ENCODE data around the gene CFLAR.
"Not testable (repeated sequence)": the region's sequence is repeated elsewhere in the genome, so short reads cannot be mapped to it uniquely, and the experiment has no call there.

The CFLAR gene

GRCh38 chr2:201182650-201183364, 66.8 kb downstream of the CFLAR start, which contains the start of gene CASP10:
Gene CASP10, plus strand, starts transcription at chr2:201183141. Its CDS starts 2,637 bp downstream, at chr2:201185778.
- DNase-seq (ENCODE audit: low spot score): peak; percentile 67

DNA sequence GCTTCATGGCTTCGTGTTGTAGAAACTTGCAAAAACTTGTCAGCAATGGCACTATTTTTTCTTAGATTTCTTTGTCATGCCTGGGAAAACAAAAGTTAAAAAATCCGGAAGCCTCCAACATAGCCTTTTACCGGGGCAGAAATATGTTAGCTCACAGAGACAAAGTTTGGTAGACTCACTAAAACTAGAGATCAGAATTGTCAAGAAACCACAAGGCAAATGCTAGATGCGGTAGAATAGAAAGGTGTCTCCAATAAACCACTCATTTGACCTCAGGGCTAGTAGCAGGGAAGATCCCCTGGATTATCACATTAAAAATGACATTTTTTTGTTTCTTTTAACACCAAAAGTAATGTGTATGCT, 67.4 kb downstream of the CFLAR start:
- DNase-seq (ENCODE audit: low spot score): no peak

- not testable (repeated sequence) for DNase-seq (ENCODE audit: low spot score)
Measured at GRCh38 chr2:201183835-201184234, 67.9 kb downstream of the CFLAR start.

GRCh38 chr2:201184248-201184647, 68.3 kb downstream of the CFLAR start:
- DNase-seq (ENCODE audit: low spot score): not testable (repeated sequence)

DNA sequence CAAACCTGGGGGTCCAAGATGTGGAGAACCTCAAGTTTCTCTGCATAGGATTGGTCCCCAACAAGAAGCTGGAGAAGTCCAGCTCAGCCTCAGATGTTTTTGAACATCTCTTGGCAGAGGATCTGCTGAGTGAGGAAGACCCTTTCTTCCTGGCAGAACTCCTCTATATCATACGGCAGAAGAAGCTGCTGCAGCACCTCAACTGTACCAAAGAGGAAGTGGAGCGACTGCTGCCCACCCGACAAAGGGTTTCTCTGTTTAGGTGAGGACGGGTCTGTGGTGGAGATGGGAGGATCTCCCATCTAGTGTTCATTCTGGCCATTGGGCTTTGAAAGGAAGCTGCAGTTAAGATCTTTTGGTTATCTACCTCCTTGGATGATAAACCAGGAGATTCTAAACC, 69.9 kb downstream of the CFLAR start:
- no peak for DNase-seq (ENCODE audit: low spot score)

GRCh38 chr2:201186982-201187381, 71.0 kb downstream of the CFLAR start:
- no peak for DNase-seq (ENCODE audit: low spot score)

DNA sequence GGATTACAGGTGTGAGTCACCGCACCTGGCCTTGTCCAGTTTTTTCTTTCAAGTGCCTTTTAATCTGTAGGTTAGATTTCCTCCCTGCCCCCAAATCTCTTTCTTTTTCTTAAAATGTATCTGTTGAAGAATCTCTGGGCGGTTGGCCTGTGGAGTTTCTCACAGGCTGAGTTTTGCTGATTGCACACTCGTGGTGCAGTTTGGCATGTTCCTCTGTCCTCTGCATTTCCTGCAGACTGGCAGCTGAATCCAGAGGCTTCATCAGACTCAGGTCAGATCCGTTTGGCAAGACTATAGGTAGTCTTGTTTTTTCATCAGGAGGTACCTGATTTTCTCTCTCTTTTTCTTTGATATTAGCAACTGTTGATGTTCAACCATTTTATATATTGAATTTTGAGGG, 72.5 kb downstream of the CFLAR start:
- no peak for DNase-seq (ENCODE audit: low spot score)

DNA sequence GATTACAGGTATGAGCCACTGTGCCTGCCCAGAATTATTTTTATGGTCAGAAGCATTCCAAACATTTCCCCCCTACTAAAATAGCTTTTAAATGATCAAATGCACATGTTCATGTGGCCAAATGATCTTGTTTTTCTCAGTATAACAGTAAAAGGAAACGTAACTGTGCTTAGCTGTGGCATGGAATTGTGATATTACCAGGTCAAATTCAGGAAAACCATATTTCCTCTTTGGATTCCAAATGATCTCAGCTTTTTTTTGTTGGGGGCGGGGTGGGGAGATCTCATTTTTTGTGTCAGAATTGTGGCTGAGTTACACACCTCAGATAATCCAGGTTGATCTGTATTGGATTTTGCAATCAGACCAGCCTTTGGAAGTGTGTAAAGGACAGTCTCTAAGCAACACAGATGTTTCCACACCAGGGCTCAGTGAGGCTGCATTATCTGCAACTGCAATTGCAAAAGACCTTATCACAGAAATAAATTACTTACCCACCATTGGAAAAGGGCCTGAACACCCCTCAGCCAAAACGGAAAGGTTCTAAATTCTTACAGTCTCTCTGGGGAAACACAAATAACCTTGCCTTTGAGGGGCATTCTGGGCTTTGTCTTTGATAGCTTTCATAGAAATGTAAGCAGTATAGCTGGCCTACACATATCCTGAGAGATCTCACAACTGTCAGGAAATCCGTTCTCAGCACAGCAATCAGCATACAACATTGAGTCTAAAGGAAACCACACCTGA, 75.3 kb downstream of the CFLAR start:
- no peak for DNase-seq (ENCODE audit: low spot score)

DNA sequence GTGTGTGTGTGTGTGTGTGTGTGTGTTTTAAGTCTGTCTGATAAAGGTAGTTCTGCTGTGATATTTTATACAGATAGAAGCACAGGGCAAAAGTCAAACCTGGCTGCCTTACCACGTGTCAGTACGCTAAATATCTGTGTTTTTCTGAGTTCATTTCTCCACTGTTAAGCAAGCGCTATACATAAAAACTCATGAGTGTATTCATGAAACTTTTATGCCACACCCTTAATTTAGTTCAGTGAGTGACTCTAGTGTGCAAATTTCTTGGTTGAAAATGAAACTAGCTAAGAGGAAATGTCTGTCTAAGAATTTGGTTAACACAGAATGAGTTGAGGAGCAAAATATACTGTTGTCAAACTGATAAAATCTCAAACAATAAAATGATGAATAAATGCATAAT, 78.1 kb downstream of the CFLAR start:
- DNase-seq (ENCODE audit: low spot score): no peak

DNA sequence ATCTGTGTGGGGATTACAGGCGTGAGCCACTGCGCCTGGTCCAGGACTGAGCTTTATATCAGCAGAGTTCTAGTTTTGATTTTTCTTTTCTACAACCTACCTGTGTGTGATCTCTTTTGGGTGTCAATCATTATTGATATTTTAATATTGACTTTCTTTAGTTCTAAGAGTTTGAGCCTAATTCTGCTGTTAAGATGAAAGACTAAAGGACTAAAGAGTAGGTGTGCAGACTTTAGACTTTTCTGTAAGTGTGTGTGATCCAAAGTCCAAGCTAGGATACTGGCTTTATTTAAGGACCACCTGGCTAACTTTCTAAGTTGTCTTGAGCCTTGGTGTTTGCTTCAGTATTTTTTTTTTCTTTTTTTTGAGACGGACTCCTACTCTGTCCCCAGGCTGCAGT, 79.4 kb downstream of the CFLAR start:
- DNase-seq (ENCODE audit: low spot score): no peak

GRCh38 chr2:201196003-201196402, 80.0 kb downstream of the CFLAR start:
- DNase-seq (ENCODE audit: low spot score): no peak

DNA sequence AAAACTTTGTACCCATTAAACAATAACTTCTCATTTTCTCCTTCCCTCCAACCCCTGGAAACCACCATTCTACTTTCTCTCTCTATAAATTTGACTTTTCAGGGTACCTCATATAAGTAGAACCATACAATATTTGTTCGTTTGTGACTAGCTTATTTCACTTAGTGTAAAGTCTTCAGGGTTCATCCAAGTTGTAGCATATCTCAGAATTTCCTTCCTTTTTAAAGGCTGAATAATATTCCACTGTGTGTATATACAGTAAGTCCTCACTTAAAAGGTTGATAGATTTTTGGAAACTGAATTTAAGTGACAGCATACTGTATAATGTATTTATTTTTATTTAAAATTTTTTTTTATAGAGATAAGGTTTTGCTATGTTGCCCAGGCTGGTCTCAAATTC, 80.8 kb downstream of the CFLAR start:
- DNase-seq (ENCODE audit: low spot score): no peak

DNA sequence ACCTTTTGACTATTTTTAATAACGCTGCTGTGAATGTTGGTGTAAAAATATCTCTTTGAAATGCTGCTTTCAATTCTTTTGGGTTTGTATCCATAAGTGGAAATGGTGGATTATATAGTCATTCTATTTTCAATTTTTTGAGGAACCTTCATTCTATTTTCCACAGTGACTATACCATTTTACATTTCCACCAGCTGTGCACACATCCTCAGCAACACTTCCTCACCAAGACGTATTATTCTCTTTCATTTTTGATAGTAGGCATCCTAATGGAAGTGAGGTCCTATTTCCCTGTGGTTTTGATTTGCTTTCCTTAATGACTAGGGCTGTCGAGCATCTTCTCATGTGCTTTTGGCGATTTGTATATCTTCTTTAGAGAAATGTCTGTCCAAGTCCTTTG, 81.8 kb downstream of the CFLAR start:
- no peak for DNase-seq (ENCODE audit: low spot score)

GRCh38 chr2:201199847-201200246, 83.9 kb downstream of the CFLAR start:
- DNase-seq (ENCODE audit: low spot score): no peak

- no peak for DNase-seq (ENCODE audit: low spot score)
Measured at GRCh38 chr2:201200345-201200744, 84.4 kb downstream of the CFLAR start.

- DNase-seq (ENCODE audit: low spot score): no peak
Measured at GRCh38 chr2:201201371-201201770, 85.4 kb downstream of the CFLAR start.

- peak; percentile 85 for DNase-seq (ENCODE audit: low spot score)
Measured at GRCh38 chr2:201203916-201204654, 88.1 kb downstream of the CFLAR start.

- DNase-seq (ENCODE audit: low spot score): no peak
Measured at GRCh38 chr2:201204655-201205514, 88.9 kb downstream of the CFLAR start.

DNA sequence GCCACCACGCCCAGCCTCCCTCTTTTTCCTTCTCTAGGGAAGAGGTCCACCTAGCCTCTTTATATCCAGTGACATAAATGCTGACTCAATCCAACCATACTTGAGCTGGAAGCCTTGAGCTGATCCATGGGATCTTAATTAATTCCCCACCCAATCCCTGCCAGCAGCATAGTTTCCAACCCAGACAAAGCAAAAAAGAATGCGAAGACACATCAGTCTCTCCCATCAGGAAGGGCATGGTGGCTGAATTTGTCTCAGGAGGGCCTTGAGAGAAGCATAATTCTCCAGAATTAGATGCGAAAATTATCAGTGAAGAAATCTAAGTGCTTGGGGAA, 89.5 kb downstream of the CFLAR start:
- peak; percentile 54 for DNase-seq (ENCODE audit: low spot score)

DNA sequence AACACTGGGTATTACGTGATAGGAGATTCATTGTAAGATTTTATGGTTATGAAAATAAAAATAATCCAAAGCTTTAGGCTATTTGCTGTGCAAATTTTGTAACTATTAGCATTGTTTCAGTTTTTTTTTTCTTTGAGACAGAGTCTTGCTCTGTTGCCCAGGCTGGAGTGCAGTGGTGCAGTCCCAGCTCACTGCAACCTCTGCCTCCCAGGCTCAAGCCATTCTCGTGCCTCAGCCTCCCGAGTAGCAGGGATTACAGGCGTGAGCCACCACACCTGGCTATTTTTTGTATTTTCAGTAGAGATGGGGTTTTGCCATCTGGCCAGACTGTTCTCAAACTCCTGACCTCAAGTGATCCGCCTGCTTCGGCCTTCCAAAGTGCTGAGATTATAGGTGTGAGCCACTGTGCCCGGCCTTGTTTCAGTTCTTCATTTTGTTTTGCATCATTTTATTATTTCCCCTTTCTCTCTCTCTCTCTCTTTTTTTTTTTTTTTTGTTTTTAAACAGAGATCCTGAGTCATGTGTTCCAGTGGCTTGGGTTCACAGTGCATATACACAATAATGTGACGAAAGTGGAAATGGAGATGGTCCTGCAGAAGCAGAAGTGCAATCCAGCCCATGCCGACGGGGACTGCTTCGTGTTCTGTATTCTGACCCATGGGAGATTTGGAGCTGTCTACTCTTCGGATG, 92.7 kb downstream of the CFLAR start:
- no peak for DNase-seq (ENCODE audit: low spot score)

- DNase-seq (ENCODE audit: low spot score): no peak
Measured at GRCh38 chr2:201215963-201216362, 100.0 kb downstream of the CFLAR start.

DNA sequence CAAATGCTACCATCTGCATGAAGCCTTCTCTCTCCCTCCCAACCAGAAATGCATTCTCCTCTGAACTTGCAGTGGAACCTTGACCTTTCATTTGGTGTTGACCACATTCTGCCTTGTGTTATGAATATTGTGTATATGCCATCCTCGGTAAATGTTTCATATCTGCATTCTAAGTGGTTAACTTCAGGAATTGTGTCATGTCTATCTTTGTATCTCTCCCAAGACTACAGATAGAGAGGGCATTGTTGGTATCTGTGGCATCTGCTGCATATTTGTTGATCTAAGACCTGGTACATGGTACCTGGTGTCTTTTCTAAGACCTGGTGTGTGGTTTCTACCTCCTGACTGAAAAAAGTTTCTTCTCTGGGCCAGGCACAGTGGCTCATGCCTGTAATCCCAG, 101.0 kb downstream of the CFLAR start:
- DNase-seq (ENCODE audit: low spot score): no peak
